ENCODE data around the gene DCDC2B. TPM values are rescaled to one million over a fixed set of nuclear protein-coding genes. Genes with fewer than 3 reads are reported as not detected.
"Not testable (repeated sequence)": the region's sequence is repeated elsewhere in the genome, so short reads cannot be mapped to it uniquely, and the experiment has no call there.

The DCDC2B gene
- total RNA-seq (under 1 TPM in 1 of 5 donors, not detected in 4; 0.18 TPM), total RNA-seq (0 to 0.57 (median 0.08) reads per million in 29 experiments)
- total RNA-seq (2013) = 0.13 TPM

- Mint-ChIP-seq H3K9me3 (no peaks in the 10 kb centered on the region), H3K36me3 (no peaks in the 10 kb centered on the region), H3K27me3 (no peaks in the 10 kb centered on the region), H3K4me3 (no peak within 1 kb of the TSS), H3K4me1 (peaks cover 8 to 32% (median 14%) of the 10 kb centered on the region in 3 donors), H3K27ac (no peak within 1 kb of the TSS)
- Histone ChIP-seq H3K4me3 (ENCODE audit: control insufficient read depth in 1 of 2, extremely low read depth in 1 of 2, low read length in 1 of 2) (no peak within 1 kb of the TSS), H3K36me3 (ENCODE audit: control insufficient read depth in 2 of 2, extremely low read depth in 1 of 2, insufficient read depth in 1 of 2, low read length in 1 of 2) (peaks cover 0 to 8% of the 10 kb centered on the region in 2 donors), H3K4me1 (ENCODE audit: control insufficient read depth in 1 of 2, extremely low read depth in 1 of 2, insufficient read depth in 2 of 2, low read length in 2 of 2) (peaks cover 3 to 31% of the 10 kb centered on the region in 2 experiments), H3K27ac (ENCODE audit: low read length) (no peak within 1 kb of the TSS), H3K27me3 (replicated peaks in 1 of 2; ENCODE audit: control insufficient read depth in 2 of 2, extremely low read depth in 1 of 2, insufficient read depth in 2 of 2, low read length in 1 of 2) (no peaks in the 10 kb centered on the region), H3K9me3 (no peaks in the 10 kb centered on the region)
- DNase-seq (no peak), ATAC-seq (replicated peaks in 1 of 4) (no peak)
- ChIA-PET POLR2A (no interaction called here), CTCF (no interaction called here)
- WGBS (ENCODE audit: insufficient coverage) = 93% methylated on average over 2 of the region's 5 CpGs
Observed at GRCh38 chr1:32208891-32209328, at the start of gene DCDC2B. Gene DCDC2B (plus strand): TSS chr1:32209089. CDS start chr1:32209094, 5 bp downstream.

- Mint-ChIP-seq H3K27ac (no peak overlapping the region), H3K9me3 (no peaks in the 10 kb centered on the region), H3K36me3 (peaks cover 67% of the 10 kb centered on the region), H3K4me3 (no peak overlapping the region), H3K27me3 (no peaks in the 10 kb centered on the region), H3K4me1 (peaks cover 0 to 2% (median 0%) of the 10 kb centered on the region in 3 donors)
- Histone ChIP-seq H3K36me3 (ENCODE audit: control insufficient read depth in 2 of 2, extremely low read depth in 1 of 2, insufficient read depth in 1 of 2, low read length in 1 of 2) (peaks cover 25 to 76% of the 10 kb centered on the region in 2 donors), H3K9me3 (no peaks in the 10 kb centered on the region), H3K4me3 (ENCODE audit: control insufficient read depth in 1 of 2, extremely low read depth in 1 of 2, low read length in 1 of 2) (no peak overlapping the region), H3K4me1 (ENCODE audit: control insufficient read depth in 1 of 2, extremely low read depth in 1 of 2, insufficient read depth in 2 of 2, low read length in 2 of 2) (no peaks in the 10 kb centered on the region), H3K27me3 (replicated peaks in 1 of 2; ENCODE audit: control insufficient read depth in 2 of 2, extremely low read depth in 1 of 2, insufficient read depth in 2 of 2, low read length in 1 of 2) (no peaks in the 10 kb centered on the region), H3K27ac (ENCODE audit: low read length) (no peak overlapping the region)
- 20% methylated on average over 1 of the region's 3 CpGs for WGBS (ENCODE audit: insufficient coverage)
- ChIA-PET POLR2A (no interaction called here), CTCF (no interaction called here)
- no peak for ATAC-seq (replicated peaks in 1 of 4)
- no peak for DNase-seq
Observed at GRCh38 chr1:32159189-32159588, 49.7 kb upstream of the DCDC2B start.

GRCh38 chr1:32163405-32163804 lies 45.5 kb upstream of the DCDC2B start:
- Histone ChIP-seq H3K27me3 (replicated peaks in 1 of 2; ENCODE audit: control insufficient read depth in 2 of 2, extremely low read depth in 1 of 2, insufficient read depth in 2 of 2, low read length in 1 of 2) (no peaks in the 10 kb centered on the region), H3K9me3 (no peaks in the 10 kb centered on the region), H3K4me3 (ENCODE audit: control insufficient read depth in 1 of 2, extremely low read depth in 1 of 2, low read length in 1 of 2) (no peak overlapping the region), H3K4me1 (ENCODE audit: control insufficient read depth in 1 of 2, extremely low read depth in 1 of 2, insufficient read depth in 2 of 2, low read length in 2 of 2) (no peaks in the 10 kb centered on the region), H3K27ac (ENCODE audit: low read length) (no peak overlapping the region), H3K36me3 (ENCODE audit: control insufficient read depth in 2 of 2, extremely low read depth in 1 of 2, insufficient read depth in 1 of 2, low read length in 1 of 2) (peaks cover 17 to 84% of the 10 kb centered on the region in 2 donors)
- H3K9me3 Mint-ChIP-seq = no peaks in the 10 kb centered on the region
- peaks cover 56% of the 10 kb centered on the region for H3K36me3 Mint-ChIP-seq
- ChIA-PET CTCF (no interaction called here), POLR2A (interaction anchor here in 1 of 2 donors (0.6 kb wide), 1 partner anchor 120 kb away, joined by 3 read pairs; no protein-coding TSS in a partner anchor)
- no peak overlapping the region for H3K4me3 Mint-ChIP-seq
- no peak overlapping the region for H3K27ac Mint-ChIP-seq
- DNase-seq (no peak), ATAC-seq (replicated peaks in 1 of 4) (no peak)
- no peaks in the 10 kb centered on the region for H3K4me1 Mint-ChIP-seq
- WGBS (ENCODE audit: insufficient coverage) = no CpG with 5 or more reads among the region's 2 CpGs
- no peaks in the 10 kb centered on the region for H3K27me3 Mint-ChIP-seq

GRCh38 chr1:32165633-32166032 lies 43.3 kb upstream of the DCDC2B start:
- POLR2A ChIA-PET; ATAC-seq (replicated peaks in 1 of 4): not testable (repeated sequence)
- H3K36me3 Mint-ChIP-seq = peaks cover 56% of the 10 kb centered on the region

GRCh38 chr1:32170991-32171390 lies 37.9 kb upstream of the DCDC2B start:
- DNase-seq = no peak
- Mint-ChIP-seq H3K4me3 (no peak overlapping the region), H3K9me3 (no peaks in the 10 kb centered on the region), H3K36me3 (peaks cover 55% of the 10 kb centered on the region), H3K4me1 (peaks cover 12 to 13% (median 12%) of the 10 kb centered on the region in 3 donors), H3K27ac (no peak overlapping the region), H3K27me3 (no peaks in the 10 kb centered on the region)
- CTCF ChIA-PET = no interaction called here
- POLR2A ChIA-PET = no interaction called here
- Histone ChIP-seq H3K4me1 (ENCODE audit: control insufficient read depth in 1 of 2, extremely low read depth in 1 of 2, insufficient read depth in 2 of 2, low read length in 2 of 2) (peaks cover 3 to 10% of the 10 kb centered on the region in 2 experiments), H3K27me3 (replicated peaks in 1 of 2; ENCODE audit: control insufficient read depth in 2 of 2, extremely low read depth in 1 of 2, insufficient read depth in 2 of 2, low read length in 1 of 2) (no peaks in the 10 kb centered on the region), H3K27ac (ENCODE audit: low read length) (no peak overlapping the region), H3K4me3 (ENCODE audit: control insufficient read depth in 1 of 2, extremely low read depth in 1 of 2, low read length in 1 of 2) (no peak overlapping the region), H3K9me3 (no peaks in the 10 kb centered on the region), H3K36me3 (ENCODE audit: control insufficient read depth in 2 of 2, extremely low read depth in 1 of 2, insufficient read depth in 1 of 2, low read length in 1 of 2) (peaks cover 18 to 67% of the 10 kb centered on the region in 2 donors)
- no peak for ATAC-seq (replicated peaks in 1 of 4)
- WGBS (ENCODE audit: insufficient coverage) = no CpG with 5 or more reads among the region's 4 CpGs

More at GRCh38 chr1:32165633-32166032, 43.3 kb upstream of the DCDC2B start:
- H3K4me3 ChIP-seq (ENCODE audit: control insufficient read depth in 1 of 2, extremely low read depth in 1 of 2, low read length in 1 of 2); H3K4me3 Mint-ChIP-seq; DNase-seq; H3K4me1 ChIP-seq (ENCODE audit: control insufficient read depth in 1 of 2, extremely low read depth in 1 of 2, insufficient read depth in 2 of 2, low read length in 2 of 2); H3K27me3 Mint-ChIP-seq; H3K27ac ChIP-seq (ENCODE audit: low read length); CTCF ChIA-PET; H3K4me1 Mint-ChIP-seq; H3K9me3 ChIP-seq; H3K9me3 Mint-ChIP-seq; H3K27ac Mint-ChIP-seq; H3K27me3 ChIP-seq (replicated peaks in 1 of 2; ENCODE audit: control insufficient read depth in 2 of 2, extremely low read depth in 1 of 2, insufficient read depth in 2 of 2, low read length in 1 of 2): not testable (repeated sequence)
- H3K36me3 ChIP-seq (ENCODE audit: control insufficient read depth in 2 of 2, extremely low read depth in 1 of 2, insufficient read depth in 1 of 2, low read length in 1 of 2) = peaks cover 19 to 83% of the 10 kb centered on the region in 2 donors
- WGBS (ENCODE audit: insufficient coverage) = 100% methylated on average over 1 of the region's 10 CpGs

- no peaks in the 10 kb centered on the region for H3K27me3 ChIP-seq (replicated peaks in 1 of 2; ENCODE audit: control insufficient read depth in 2 of 2, extremely low read depth in 1 of 2, insufficient read depth in 2 of 2, low read length in 1 of 2)
- Mint-ChIP-seq H3K4me3 (no peak overlapping the region), H3K9me3 (no peaks in the 10 kb centered on the region), H3K27me3 (no peaks in the 10 kb centered on the region), H3K4me1 (peaks cover 12 to 13% (median 12%) of the 10 kb centered on the region in 3 donors), H3K27ac (peak overlapping the region in 1 of 2 donors; percentile 21), H3K36me3 (peaks cover 47% of the 10 kb centered on the region)
- H3K27ac ChIP-seq (ENCODE audit: low read length) = no peak overlapping the region
- peaks cover 18 to 54% of the 10 kb centered on the region in 2 donors for H3K36me3 ChIP-seq (ENCODE audit: control insufficient read depth in 2 of 2, extremely low read depth in 1 of 2, insufficient read depth in 1 of 2, low read length in 1 of 2)
- ChIA-PET POLR2A (interaction anchor here (0.6 kb wide), 4 partner anchors 11 to 604 kb away, joined by 3 to 9 read pairs (median 4); no protein-coding TSS in a partner anchor), CTCF (interaction anchor here in 1 of 2 donors (0.7 kb wide), 2 partner anchors 61 to 193 kb away, joined by 3 to 4 read pairs; no protein-coding TSS in a partner anchor)
- ATAC-seq (replicated peaks in 1 of 4) (no peak), DNase-seq (no peak)
- H3K4me3 ChIP-seq (ENCODE audit: control insufficient read depth in 1 of 2, extremely low read depth in 1 of 2, low read length in 1 of 2) = no peak overlapping the region
- peaks cover 3 to 10% of the 10 kb centered on the region in 2 experiments for H3K4me1 ChIP-seq (ENCODE audit: control insufficient read depth in 1 of 2, extremely low read depth in 1 of 2, insufficient read depth in 2 of 2, low read length in 2 of 2)
- H3K9me3 ChIP-seq = no peaks in the 10 kb centered on the region
- no CpG with 5 or more reads among the region's 1 CpG for WGBS (ENCODE audit: insufficient coverage)
Observed at GRCh38 chr1:32172621-32173245, 36.2 kb upstream of the DCDC2B start.

Measured in T-cell (primary cell).